ENCODE results near the gene COL1A1.

GRCh38 chr17:50161911-50162288 is 39.5 kb downstream of the COL1A1 start:
- TF ChIP-seq POLR2AphosphoS5 (IDR thresholded peaks at IDR 0.05), result no peak
- TF ChIP-seq EP300 (IDR thresholded peaks at IDR 0.05), result no peak

Data from esophagus muscularis mucosa (tissue), 3 donors.